H1 (cell line): ENCODE data around the gene ABHD12B. TPM values are rescaled to one million over a fixed set of nuclear protein-coding genes. Genes with fewer than 3 reads are reported as not detected.

Experiments used
- ATF2 ChIP-seq: IDR thresholded peaks from 2 replicates; pipeline ENCODE4 v1.6.1; 2012; ENCODE audit warnings: low read length, inconsistent platforms
- CEBPB ChIP-seq: IDR thresholded peaks from 2 replicates; pipeline ENCODE4 v1.6.1; 2012; ENCODE audit warnings: low read depth, low read length
- CHD7 ChIP-seq: fragments of 300-600 bp; sonication (generic); IDR thresholded peaks from 2 replicates; pipeline ENCODE4 v1.7.1; 2012; ENCODE audit warnings: low read length, moderate library complexity, mild to moderate bottlenecking, inconsistent platforms; ENCODE audit not compliant: insufficient replicate concordance
- CREB1 ChIP-seq: IDR thresholded peaks from 2 replicates; pipeline ENCODE4 v1.6.1; 2012; ENCODE audit warnings: inconsistent platforms
- GABPA ChIP-seq: IDR thresholded peaks from 2 replicates; pipeline ENCODE4 v1.6.1; 2011; ENCODE audit warnings: mild to moderate bottlenecking, low read length, moderate library complexity, borderline replicate concordance; ENCODE audit not compliant: insufficient read depth
- PHF8 ChIP-seq: fragments of 200-600 bp; sonication (generic); conservative IDR thresholded peaks from 2 replicates; pipeline ENCODE4 v1.7.1; 2012; ENCODE audit warnings: low read depth, mild to moderate bottlenecking, inconsistent platforms, low read length, moderate library complexity
- RNF2 ChIP-seq: fragments of 200-900, 300-1000 bp; sonication (generic); IDR thresholded peaks from 2 replicates; pipeline ENCODE4 v1.7.1; 2016; ENCODE audit warnings: borderline replicate concordance, low read depth, mild to moderate bottlenecking, antibody characterized with exemption, low read length; ENCODE audit not compliant: poor library complexity, severe bottlenecking; ENCODE audit errors: missing control alignments
- SP1 ChIP-seq: IDR thresholded peaks from 2 replicates; pipeline ENCODE4 v1.6.1; 2011; ENCODE audit warnings: low read depth, low read length
- polyA plus RNA-seq, 7 experiments: library from polyadenylated mRNA; depleted of rRNA in 3 of 7; stranded (reverse) in 5 of 7; unstranded in 2 of 7; fragments of >200 nt in 5 of 7; fragments of 200-250 nt in 2 of 7; gene quantifications; 1 replicate in 5 of 7; 2 replicates in 1 of 7; 4 replicates in 1 of 7; pipeline versions ENCODE4 v1.2.1 to v1.2.3, GENCODE V29; 2011 to 2013; ENCODE audit warnings: missing spikeins in 2 of 7, mixed read lengths in 2 of 7
- total RNA-seq: library from RNA; stranded (reverse); fragmentation: NEBNext Ultra II Directional; extraction: Animal tissue kit (Norgen Biotek cat#: 25700); gene quantifications from 2 replicates; pipeline ENCODE4 v1.2.1, GENCODE V29; 2021

ABHD12B gene
- total and polyA plus RNA-seq, 2 of the 8 experiments (the other 6 are each of a cell fraction or from before 2014, with no cell fraction given) = 4.0 to 102 TPM

GRCh38 chr14:50943943-50944646 lies 72.2 kb downstream of the ABHD12B start, which contains the start of gene PYGL (continued):
- TF ChIP-seq CHD7 = no peak
- TF ChIP-seq CREB1 = 0 out of 2 replicates have a peak, but pooled peaks have one; percentile 30
- TF ChIP-seq RNF2 = no peak
- no peak; the same call in 1 of the 2 replicates for TF ChIP-seq PHF8
- TF ChIP-seq CEBPB = no peak
- no peak for TF ChIP-seq SP1
- 0 out of 2 replicates have a peak, but pooled peaks have one; percentile 20 for TF ChIP-seq GABPA
- TF ChIP-seq ATF2 = no peak
